Activated CD4-positive, alpha-beta T cell treated with anti-CD3 and anti-CD28 coated beads for 48 hours (primary cell): ENCODE data around the gene ARMC9.
"Not testable (repeated sequence)": the region's sequence is repeated elsewhere in the genome, so short reads cannot be mapped to it uniquely, and the experiment has no call there.

ENCODE experiments used
- DNase-seq: peaks from one replicate; pipeline ENCODE4 v3.0.0-alpha.2; 2020

The ARMC9 gene

GRCh38 chr2:231290321-231291015, 92.0 kb downstream of the ARMC9 start:
- no peak for DNase-seq

- no peak for DNase-seq
Measured at GRCh38 chr2:231292472-231293134, 94.2 kb downstream of the ARMC9 start.

DNA sequence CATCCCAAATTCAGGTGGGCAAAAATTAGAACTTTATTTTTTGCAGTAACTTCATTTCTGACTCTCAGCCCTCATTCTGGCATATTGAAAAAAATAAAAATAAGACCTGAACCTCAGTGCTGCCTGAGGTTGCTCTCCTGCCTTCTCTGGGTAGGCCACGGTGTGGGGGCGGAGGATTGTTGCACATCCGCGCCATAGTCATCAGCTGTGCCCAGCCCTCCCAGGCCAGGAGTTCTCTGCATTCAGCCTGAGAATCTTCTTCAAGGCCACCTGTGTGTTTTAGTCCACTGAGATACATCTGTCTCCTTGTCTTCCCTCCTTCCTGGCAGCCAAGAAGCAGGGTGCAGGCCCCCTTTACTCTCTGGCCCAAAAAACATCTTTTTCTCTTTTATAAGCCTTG, 94.7 kb downstream of the ARMC9 start:
- DNase-seq, result peak; percentile 7

- no peak for DNase-seq
Measured at GRCh38 chr2:231294116-231294515, 95.7 kb downstream of the ARMC9 start.

- no peak for DNase-seq
Measured at GRCh38 chr2:231294571-231295362, 96.3 kb downstream of the ARMC9 start.

- no peak for DNase-seq
Measured at GRCh38 chr2:231295363-231295655, 96.9 kb downstream of the ARMC9 start.

DNA sequence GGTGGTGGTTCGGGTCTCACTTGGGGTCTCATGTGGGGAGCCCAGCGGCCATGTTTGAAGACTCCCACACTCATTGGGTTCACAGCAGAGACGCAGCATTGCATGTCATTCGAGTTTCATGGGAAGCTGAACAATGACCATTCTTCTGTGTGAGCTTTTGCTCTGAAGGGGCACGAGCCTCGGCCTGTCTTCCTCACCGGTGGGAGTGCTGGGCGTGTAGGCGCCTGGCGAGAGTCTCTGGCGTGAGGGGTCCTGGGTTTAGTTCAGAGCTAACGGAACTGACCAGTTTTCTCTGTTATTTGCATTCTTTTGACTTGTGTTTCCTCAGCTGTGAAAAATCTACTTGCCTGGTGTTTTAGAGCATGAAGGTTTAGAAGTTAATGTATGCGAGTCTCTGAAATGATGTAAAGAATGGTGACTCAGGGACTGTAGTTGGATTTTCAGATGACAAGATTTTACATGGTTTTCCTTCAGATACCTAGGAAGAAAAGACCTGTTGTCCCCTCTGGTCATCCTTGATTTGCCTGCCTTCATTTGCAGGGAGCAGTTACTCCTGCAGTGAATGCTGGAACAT, 98.1 kb downstream of the ARMC9 start:
- no peak for DNase-seq

GRCh38 chr2:231297108-231297908, 98.9 kb downstream of the ARMC9 start:
- DNase-seq, result peak; percentile 37

DNA sequence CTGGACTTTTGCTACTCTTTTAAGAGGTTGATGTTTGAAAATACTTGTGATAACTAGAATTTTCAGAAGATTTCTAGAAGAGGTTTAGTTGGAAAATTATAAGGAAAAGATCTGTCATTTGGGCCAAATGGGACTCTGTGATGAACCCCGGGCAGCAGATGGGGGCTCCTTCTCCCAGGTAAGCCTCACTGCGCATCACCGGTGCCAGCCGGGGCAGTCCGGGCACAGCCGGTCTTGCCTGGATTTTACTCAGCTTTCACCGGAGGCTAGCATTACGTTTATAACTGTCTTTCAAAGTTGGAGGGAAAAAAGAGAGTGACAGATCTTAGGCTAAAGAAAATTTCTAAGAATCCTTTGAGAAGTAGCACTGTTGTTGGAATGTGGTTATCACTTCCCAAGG, 99.7 kb downstream of the ARMC9 start:
- no peak for DNase-seq

GRCh38 chr2:231299267-231299666, 100.8 kb downstream of the ARMC9 start:
- no peak for DNase-seq

DNA sequence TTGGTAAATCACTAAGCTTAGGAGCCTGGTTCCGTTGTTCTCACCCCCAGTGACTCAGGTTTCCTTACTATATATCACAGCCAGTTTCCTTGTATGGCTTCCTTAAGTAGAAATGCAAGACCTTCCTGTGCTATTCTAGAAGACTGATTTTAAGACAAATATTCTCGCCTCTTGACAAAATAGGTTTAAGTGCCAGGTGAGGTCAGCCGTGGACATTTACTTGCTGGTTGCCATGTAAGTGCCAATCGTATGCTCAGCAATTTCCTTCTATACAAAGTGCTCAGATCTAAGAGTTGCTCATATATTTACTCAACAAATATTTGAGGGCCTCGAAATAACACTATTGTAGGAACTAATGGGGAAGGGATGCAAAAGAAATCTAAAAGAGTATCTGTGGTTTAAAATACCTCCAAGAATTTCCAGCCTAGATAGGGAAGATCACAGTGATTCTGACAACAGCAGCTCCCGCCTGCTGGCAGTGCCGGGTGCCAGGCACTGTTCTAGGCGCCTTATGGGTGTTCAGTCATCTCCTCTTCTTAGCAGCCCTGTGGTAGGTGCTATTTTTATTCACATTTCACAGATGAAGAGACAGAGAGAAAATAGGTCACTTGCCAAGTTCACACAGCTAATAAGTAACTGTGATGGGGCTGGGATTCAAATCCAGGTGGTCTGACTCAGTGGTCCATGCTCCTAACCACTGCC, 101.7 kb downstream of the ARMC9 start:
- DNase-seq, result no peak

- no peak for DNase-seq
Measured at GRCh38 chr2:231300722-231301076, 102.3 kb downstream of the ARMC9 start.

GRCh38 chr2:231304259-231304658, 105.8 kb downstream of the ARMC9 start:
- DNase-seq, result not testable (repeated sequence)

GRCh38 chr2:231305221-231305620, 106.8 kb downstream of the ARMC9 start:
- DNase-seq, result no peak

DNA sequence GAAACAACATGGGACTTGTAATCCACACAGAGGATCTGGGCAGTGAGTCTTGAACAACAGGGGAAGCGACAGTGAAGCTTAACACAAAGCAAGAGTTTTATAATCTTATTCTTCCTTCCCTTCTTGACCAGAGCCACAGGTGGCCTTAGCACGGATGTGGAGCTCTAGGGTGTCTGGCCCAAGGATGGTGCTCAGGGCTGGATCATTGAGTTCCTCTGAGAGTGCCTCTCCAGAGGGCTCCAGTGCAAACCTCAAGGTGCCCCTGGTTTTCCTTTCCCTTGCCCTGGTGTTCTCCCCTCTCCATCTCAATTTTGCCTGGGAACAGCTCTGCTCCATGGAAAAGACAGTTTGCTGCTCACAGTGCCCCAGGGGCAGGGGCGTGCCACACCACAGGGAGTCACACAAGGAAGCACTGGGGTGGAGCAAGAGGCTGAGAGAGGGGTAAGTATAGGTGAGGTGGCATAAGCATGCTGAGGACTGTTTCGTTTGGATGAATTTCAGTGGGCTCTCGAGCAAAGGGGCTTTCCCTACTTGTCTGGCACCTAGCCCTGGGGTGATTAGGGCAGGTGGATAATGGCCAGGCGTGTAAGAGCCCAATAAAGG, 108.5 kb downstream of the ARMC9 start:
- DNase-seq, result no peak

DNA sequence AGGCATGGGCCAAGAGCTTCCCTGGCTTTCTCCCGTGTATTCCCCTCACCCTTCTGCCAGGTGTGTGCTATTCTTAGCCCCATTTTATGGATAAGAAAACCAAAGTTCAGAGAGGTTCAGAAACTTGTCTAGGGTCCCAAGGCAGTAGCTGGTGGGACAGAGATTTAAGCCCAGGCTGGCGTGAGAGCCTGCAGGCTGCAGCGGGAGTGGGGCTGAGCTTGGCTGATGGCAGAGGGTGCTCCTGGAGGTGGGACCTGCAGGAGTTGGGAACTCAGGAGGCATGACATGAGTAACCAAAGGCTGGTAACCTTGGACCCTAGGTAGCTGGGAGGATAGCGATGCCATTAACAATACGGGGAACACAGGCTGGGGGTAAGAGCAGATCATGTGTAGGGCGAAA, 109.8 kb downstream of the ARMC9 start:
- DNase-seq, result no peak

DNA sequence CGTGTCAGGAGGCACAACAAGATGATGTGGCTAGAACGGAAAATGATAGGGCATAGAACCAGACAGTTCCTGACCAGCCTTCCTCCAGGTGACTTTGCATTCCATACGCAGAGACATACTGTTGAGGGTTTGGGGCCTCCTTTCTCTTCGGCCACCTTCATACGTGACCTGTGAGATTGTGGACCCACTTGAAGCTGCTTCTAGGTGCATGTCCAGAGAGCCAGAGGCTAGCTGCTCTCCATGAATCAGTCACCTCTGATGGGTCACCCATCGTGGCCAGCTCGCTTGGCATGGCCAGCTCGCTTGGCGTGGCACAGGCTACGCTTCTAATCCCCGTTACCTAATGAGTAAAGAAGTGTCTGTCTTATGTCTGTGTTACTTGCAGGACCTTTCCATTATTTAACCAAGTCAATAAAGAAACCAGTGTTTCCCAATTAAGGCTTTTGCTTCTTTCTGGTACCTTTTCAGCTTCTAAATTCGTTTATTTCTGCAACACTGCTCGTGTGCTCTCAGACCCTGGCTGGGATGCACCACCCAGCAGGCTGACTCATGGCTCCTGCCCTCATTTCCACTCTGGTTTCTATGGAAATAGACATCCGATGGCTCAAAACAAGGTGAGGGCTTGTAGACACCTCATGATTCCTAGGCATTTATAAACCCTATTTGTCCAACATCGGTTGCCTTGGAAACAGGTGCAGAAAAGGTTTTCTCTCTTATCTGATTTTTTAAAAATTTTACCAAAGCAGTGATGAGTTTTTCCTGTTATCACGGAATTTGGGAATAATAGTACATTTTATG, 110.4 kb downstream of the ARMC9 start:
- no peak for DNase-seq

DNA sequence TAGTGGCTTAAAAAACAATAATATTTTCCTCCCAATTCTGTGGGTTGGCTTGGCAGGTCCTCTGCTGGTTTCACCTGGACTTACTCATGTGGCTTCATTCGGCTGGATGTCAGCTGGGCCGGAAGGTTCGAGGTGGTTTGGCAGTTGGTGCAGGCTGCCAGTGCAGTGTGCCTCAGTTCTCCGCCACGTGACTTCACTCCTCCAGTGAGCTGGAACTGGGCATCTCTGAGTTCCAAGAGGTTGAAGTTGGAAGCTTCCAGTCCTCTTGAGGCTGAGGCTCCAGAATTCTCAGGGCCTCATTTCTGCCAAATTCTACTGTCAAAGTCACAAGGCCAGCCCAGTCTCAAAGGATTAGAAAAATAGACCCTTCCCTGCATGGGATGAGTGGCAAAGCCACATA, 113.6 kb downstream of the ARMC9 start:
- no peak for DNase-seq

- no peak for DNase-seq
Measured at GRCh38 chr2:231315896-231316295, 117.5 kb downstream of the ARMC9 start.

- no peak for DNase-seq
Measured at GRCh38 chr2:231317579-231317978, 119.1 kb downstream of the ARMC9 start.

GRCh38 chr2:231318436-231318835, 120.0 kb downstream of the ARMC9 start:
- DNase-seq, result no peak
